Mesothelial cell of epicardium (in vitro differentiated cells): ENCODE data around the gene RAB8A. TPM values are rescaled to one million over a fixed set of nuclear protein-coding genes. Genes with fewer than 3 reads are reported as not detected.

Experiments
- DNase-seq, 2 experiments: peaks; one replicate each; pipeline ENCODE4 v3.0.0; 2021; ENCODE audit warnings: low spot score in 2 of 2; ENCODE audit not compliant: unreplicated experiment in 2 of 2
- H3K27ac Mint-ChIP-seq: 2 replicates; pipeline ENCODE4 v1.8.0; 2021; ENCODE audit warnings: mixed read lengths
- H3K27me3 Mint-ChIP-seq: 2 replicates; pipeline ENCODE4 v1.8.0; 2021; ENCODE audit warnings: low read depth, mixed read lengths
- H3K36me3 Mint-ChIP-seq: 2 replicates; pipeline ENCODE4 v1.8.0; 2021; ENCODE audit warnings: mixed read lengths
- H3K4me1 Mint-ChIP-seq: 2 replicates; pipeline ENCODE4 v1.8.0; 2021; ENCODE audit warnings: mixed read lengths
- H3K4me3 Mint-ChIP-seq: 2 replicates; pipeline ENCODE4 v1.8.0; 2021; ENCODE audit warnings: mild to moderate bottlenecking, moderate library complexity, mixed read lengths
- H3K9me3 Mint-ChIP-seq: 2 replicates; pipeline ENCODE4 v1.8.0; 2021; ENCODE audit warnings: mixed read lengths
- CTCF ChIP-seq: fragments of 200-600 bp; sonication (generic); IDR thresholded peaks from one replicate; pipeline ENCODE4 v1.5.0; 2021; ENCODE audit warnings: antibody characterized with exemption; ENCODE audit not compliant: unreplicated experiment
- total RNA-seq: library from RNA; stranded (reverse); gene quantifications from 3 replicates; pipeline ENCODE4 v1.2.1, GENCODE V29; 2021

Gene RAB8A
- total RNA-seq, 1 donor from 2014 or later = 69.4 TPM

GRCh38 chr19:16073481-16073880 is 38.2 kb upstream of the RAB8A start:
- H3K36me3 Mint-ChIP-seq = no peaks in the 10 kb centered on the region
- peak overlapping the region; percentile 95 for H3K27ac Mint-ChIP-seq
- H3K4me1 Mint-ChIP-seq = peaks cover 18% of the 10 kb centered on the region
- TF ChIP-seq CTCF = no peak
- H3K27me3 Mint-ChIP-seq = no peaks in the 10 kb centered on the region
- no peak overlapping the region for H3K4me3 Mint-ChIP-seq
- no peaks in the 10 kb centered on the region for H3K9me3 Mint-ChIP-seq
- DNase-seq = no peak

GRCh38 chr19:16073988-16074387 is 37.7 kb upstream of the RAB8A start:
- H3K27me3 Mint-ChIP-seq = no peaks in the 10 kb centered on the region
- no peak for DNase-seq
- TF ChIP-seq CTCF = no peak
- no peaks in the 10 kb centered on the region for H3K36me3 Mint-ChIP-seq
- H3K4me3 Mint-ChIP-seq = peak overlapping the region; percentile 39
- peak overlapping the region; percentile 95 for H3K27ac Mint-ChIP-seq
- no peaks in the 10 kb centered on the region for H3K9me3 Mint-ChIP-seq
- H3K4me1 Mint-ChIP-seq = peaks cover 23% of the 10 kb centered on the region

GRCh38 chr19:16074488-16075365 is 37.0 kb upstream of the RAB8A start:
- no peak for TF ChIP-seq CTCF
- H3K4me1 Mint-ChIP-seq = peaks cover 29% of the 10 kb centered on the region
- H3K27ac Mint-ChIP-seq = peak overlapping the region; percentile 95
- H3K4me3 Mint-ChIP-seq = peak overlapping the region; percentile 88
- no peaks in the 10 kb centered on the region for H3K27me3 Mint-ChIP-seq
- DNase-seq = no peak
- no peaks in the 10 kb centered on the region for H3K36me3 Mint-ChIP-seq
- H3K9me3 Mint-ChIP-seq = no peaks in the 10 kb centered on the region

DNA sequence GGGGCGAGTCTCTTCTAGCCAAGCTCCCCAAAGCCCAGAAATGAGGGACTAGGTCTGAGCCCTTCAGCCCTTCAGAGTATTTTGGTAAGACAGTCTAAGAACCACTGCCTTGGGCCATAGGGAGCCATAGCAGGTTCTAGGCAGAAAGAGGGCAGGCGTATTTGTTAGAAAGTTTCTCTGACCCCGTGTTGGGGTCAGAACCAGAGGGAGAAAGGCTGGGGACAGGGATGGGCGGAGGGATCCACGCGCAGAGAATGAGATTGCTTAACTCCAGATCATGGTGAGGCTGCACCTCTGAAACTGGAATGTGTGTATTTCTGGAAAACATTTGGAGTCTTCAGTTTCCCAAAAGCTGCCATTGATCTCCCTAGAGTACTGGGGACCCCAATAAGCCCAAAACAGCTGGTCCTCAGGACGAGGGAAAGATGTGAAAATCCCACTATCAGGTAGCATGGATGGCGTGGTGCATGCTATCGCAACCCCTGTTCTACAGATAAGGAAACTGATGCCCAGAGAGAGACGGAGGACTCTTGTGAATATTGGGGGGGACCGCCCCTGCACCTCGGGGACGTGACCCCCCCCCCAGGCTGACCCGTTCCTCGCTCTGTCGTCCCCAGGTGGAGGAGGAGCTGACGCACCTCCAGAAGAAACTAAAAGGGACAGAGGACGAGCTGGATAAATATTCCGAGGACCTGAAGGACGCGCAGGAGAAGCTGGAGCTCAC is 36.1 kb upstream of the RAB8A start:
- Mint-ChIP-seq H3K27me3 (no peaks in the 10 kb centered on the region), H3K27ac (peak overlapping the region; percentile 95), H3K9me3 (no peaks in the 10 kb centered on the region), H3K4me3 (peak overlapping the region; percentile 88), H3K4me1 (peaks cover 29% of the 10 kb centered on the region), H3K36me3 (no peaks in the 10 kb centered on the region)
- TF ChIP-seq CTCF = no peak
- DNase-seq = no peak

- DNase-seq = peak; percentile 85 to 87
- no peaks in the 10 kb centered on the region for H3K9me3 Mint-ChIP-seq
- peak within 1 kb of the TSS; percentile 88 for H3K4me3 Mint-ChIP-seq
- H3K27me3 Mint-ChIP-seq = no peaks in the 10 kb centered on the region
- peaks cover 34% of the 10 kb centered on the region for H3K4me1 Mint-ChIP-seq
- TF ChIP-seq CTCF = no peak
- peaks cover 5% of the 10 kb centered on the region for H3K36me3 Mint-ChIP-seq
- H3K27ac Mint-ChIP-seq = peak within 1 kb of the TSS; percentile 99
Measured at GRCh38 chr19:16076154-16076957, 35.3 kb upstream of the RAB8A start, which contains the start of gene TPM4. Gene TPM4 (plus strand): TSS chr19:16076495. CDS start chr19:16076566, 71 bp downstream.
